Naive thymus-derived CD4-positive, alpha-beta T cell (primary cell): ENCODE measurements around the gene PRELID2. TPM values are rescaled to one million over a fixed set of nuclear protein-coding genes. Genes with fewer than 3 reads are reported as not detected.

Experiments used
- ATAC-seq: fragments of 150-1000 bp; cut with Tn5 transposase; 2 replicates; pipeline ENCODE4 v1.10.0; 2021; ENCODE audit warnings: mild to moderate bottlenecking, moderate library complexity
- CTCF ChIA-PET: fragments of 350-600 bp; sonication (Branson Sonifier 250); formaldehyde crosslinking; loops from one replicate; lab custom pipeline; 2021; ENCODE audit warnings: antibody characterized with exemption; lab: Charles Lee
- POLR2A ChIA-PET: fragments of 350-600 bp; sonication (Branson Sonifier 250); formaldehyde crosslinking; loops from one replicate; lab custom pipeline; 2021; ENCODE audit warnings: antibody characterized with exemption, inconsistent platforms; lab: Charles Lee
- DNase-seq, 9 donors: peaks; one replicate each; pipeline versions ENCODE4 v3.0.0 to v3.0.0-alpha.2; 2020 to 2022; ENCODE audit warnings: mixed read lengths in 1 of 9
- H3K27ac ChIP-seq: one replicate; pipeline ENCODE4 v1.7.0; 2013; ENCODE audit warnings: mild to moderate bottlenecking, low read depth, low read length, moderate library complexity
- H3K27me3 ChIP-seq, 2 donors: one replicate each; pipeline ENCODE4 v1.7.0; 2013; ENCODE audit warnings: low read length in 2 of 2, mild to moderate bottlenecking in 2 of 2, moderate library complexity in 2 of 2; ENCODE audit not compliant: control insufficient read depth in 2 of 2, insufficient read depth in 2 of 2
- H3K36me3 ChIP-seq, 3 experiments: 1 replicate in 2 of 3; 2 replicates in 1 of 3; pipeline ENCODE4 v1.7.0; 2013; ENCODE audit warnings: low read length in 3 of 3, mild to moderate bottlenecking in 3 of 3, moderate library complexity in 1 of 3; ENCODE audit not compliant: insufficient read depth in 3 of 3, control insufficient read depth in 2 of 3
- H3K4me1 ChIP-seq, 2 donors: one replicate each; pipeline ENCODE4 v1.7.0; 2013; ENCODE audit warnings: low read length in 2 of 2, mild to moderate bottlenecking in 2 of 2, moderate library complexity in 1 of 2; ENCODE audit not compliant: control insufficient read depth in 2 of 2, insufficient read depth in 2 of 2
- H3K4me3 ChIP-seq: 2 replicates; pipeline ENCODE4 v1.7.0; 2013; ENCODE audit warnings: mild to moderate bottlenecking, low read length
- H3K9me3 ChIP-seq, 3 experiments: 1 replicate in 2 of 3; 2 replicates in 1 of 3; pipeline ENCODE4 v1.7.0; 2013; ENCODE audit warnings: low read length in 3 of 3; ENCODE audit not compliant: control insufficient read depth in 2 of 3
- H3K27ac Mint-ChIP-seq, 9 donors: one replicate each; pipeline ENCODE4 v1.8.0; 2020 to 2022; ENCODE audit warnings: mixed read lengths in 9 of 9, mild to moderate bottlenecking in 8 of 9, moderate library complexity in 5 of 9, inconsistent platforms in 2 of 9
- H3K27me3 Mint-ChIP-seq, 5 donors: one replicate each; pipeline ENCODE4 v1.8.0; 2021 to 2022; ENCODE audit warnings: mixed read lengths in 5 of 5, mild to moderate bottlenecking in 1 of 5
- H3K36me3 Mint-ChIP-seq, 5 donors: one replicate each; pipeline ENCODE4 v1.8.0; 2020 to 2022; ENCODE audit warnings: mixed read lengths in 5 of 5, mild to moderate bottlenecking in 3 of 5, inconsistent platforms in 1 of 5
- H3K4me1 Mint-ChIP-seq, 7 donors: one replicate each; pipeline ENCODE4 v1.8.0; 2020 to 2022; ENCODE audit warnings: mixed read lengths in 7 of 7, mild to moderate bottlenecking in 3 of 7, inconsistent platforms in 1 of 7
- H3K4me3 Mint-ChIP-seq, 10 donors: one replicate each; pipeline ENCODE4 v1.8.0; 2020 to 2022; ENCODE audit warnings: mild to moderate bottlenecking in 10 of 10, mixed read lengths in 10 of 10, moderate library complexity in 6 of 10, inconsistent platforms in 2 of 10
- H3K9me3 Mint-ChIP-seq, 11 donors: one replicate each; pipeline ENCODE4 v1.8.0; 2020 to 2022; ENCODE audit warnings: mixed read lengths in 11 of 11, mild to moderate bottlenecking in 4 of 11, inconsistent platforms in 1 of 11, moderate library complexity in 1 of 11
- intact Hi-C, 2 donors: fragments of 100-400 bp; cut with micrococcal nuclease; formaldehyde crosslinking; loops; one replicate each; pipeline ENCODE4 v1.15.1; 2023
- polyA plus RNA-seq, 2 donors: library from polyadenylated mRNA; unstranded; fragments of 300-500 nt; fragmentation: Illumina TruSeq; gene quantifications; one replicate each; pipeline ENCODE4 v1.2.3, GENCODE V29; 2021
- total RNA-seq, 6 experiments: library from RNA in 5 of 6; stranded (reverse) in 5 of 6; gene quantifications; 1 replicate in 5 of 6; 2 replicates in 1 of 6; pipeline ENCODE4 v1.2.3 and lab custom pipeline; 2021 to 2026

The PRELID2 gene
- total and polyA plus RNA-seq, 7 experiments from 2014 or later = 0.29 to 4.1 (median 1.3) TPM; not detected in 2

- Histone ChIP-seq H3K27ac (no peak overlapping the region), H3K4me3 (no peak overlapping the region), H3K36me3 (no peaks in the 10 kb centered on the region), H3K4me1 (no peaks in the 10 kb centered on the region), H3K27me3 (no peaks in the 10 kb centered on the region), H3K9me3 (no peaks in the 10 kb centered on the region)
- Mint-ChIP-seq H3K27ac (no peak overlapping the region), H3K27me3 (peaks cover 0 to 4% (median 0%) of the 10 kb centered on the region in 5 donors), H3K36me3 (no peaks in the 10 kb centered on the region), H3K4me1 (no peaks in the 10 kb centered on the region), H3K9me3 (peaks cover 0 to 11% (median 0%) of the 10 kb centered on the region in 11 donors), H3K4me3 (no peak overlapping the region)
- ChIA-PET POLR2A (no interaction called here), CTCF (no interaction called here)
- no peak for DNase-seq
- no peak for ATAC-seq
- intact Hi-C loops = no loop called here
Observed at GRCh38 chr5:145715412-145715811, 119.7 kb downstream of the PRELID2 start.

GRCh38 chr5:145712245-145712644 lies 122.9 kb downstream of the PRELID2 start:
- CTCF ChIA-PET = no interaction called here
- Mint-ChIP-seq H3K27me3 (peaks cover 0 to 4% (median 0%) of the 10 kb centered on the region in 5 donors), H3K9me3 (peaks cover 0 to 5% (median 0%) of the 10 kb centered on the region in 11 donors), H3K4me1 (no peaks in the 10 kb centered on the region), H3K27ac (no peak overlapping the region), H3K4me3 (no peak overlapping the region), H3K36me3 (no peaks in the 10 kb centered on the region)
- DNase-seq (no peak), ATAC-seq (no peak)
- H3K27me3 ChIP-seq = no peaks in the 10 kb centered on the region
- H3K27ac ChIP-seq = no peak overlapping the region
- H3K4me3 ChIP-seq = no peak overlapping the region
- no peaks in the 10 kb centered on the region for H3K36me3 ChIP-seq
- no peaks in the 10 kb centered on the region for H3K9me3 ChIP-seq
- no peaks in the 10 kb centered on the region for H3K4me1 ChIP-seq
- POLR2A ChIA-PET = no interaction called here
- intact Hi-C loops = no loop called here

- Mint-ChIP-seq H3K27me3 (peaks cover 0 to 4% (median 0%) of the 10 kb centered on the region in 5 donors), H3K36me3 (no peaks in the 10 kb centered on the region), H3K4me3 (no peak overlapping the region), H3K27ac (no peak overlapping the region), H3K4me1 (no peaks in the 10 kb centered on the region), H3K9me3 (no peaks in the 10 kb centered on the region)
- Histone ChIP-seq H3K4me1 (no peaks in the 10 kb centered on the region), H3K4me3 (no peak overlapping the region), H3K9me3 (no peaks in the 10 kb centered on the region), H3K27ac (no peak overlapping the region), H3K27me3 (no peaks in the 10 kb centered on the region), H3K36me3 (no peaks in the 10 kb centered on the region)
- ChIA-PET CTCF (interaction anchor here (0.5 kb wide), 1 partner anchor 9 kb away, joined by 5 read pairs; no protein-coding TSS in a partner anchor), POLR2A (no interaction called here)
- no peak for ATAC-seq
- DNase-seq = no peak
- intact Hi-C loops = no loop called here
Observed at GRCh38 chr5:145711417-145711816, 123.7 kb downstream of the PRELID2 start.

Other genes starting within 250 kb of the PRELID2 start
- not detected for gene GRXCR2, start 37.7 kb upstream of the PRELID2 start, total RNA-seq
- gene GRXCR2, start 37.7 kb upstream of the PRELID2 start, polyA plus RNA-seq = not detected
- gene SH3RF2, start 101.2 kb upstream of the PRELID2 start, total RNA-seq = under 1 TPM in 2 of 5 experiments, not detected in 3; 0.22 to 0.61 TPM
- not detected for gene SH3RF2, start 101.2 kb upstream of the PRELID2 start, polyA plus RNA-seq